ENCODE results near the gene CHRNA10. TPM values are rescaled to one million over a fixed set of nuclear protein-coding genes. Genes with fewer than 3 reads are reported as not detected.

Gene CHRNA10
- 5.7 TPM for polyA plus RNA-seq (ENCODE audit: insufficient read length)

DNA sequence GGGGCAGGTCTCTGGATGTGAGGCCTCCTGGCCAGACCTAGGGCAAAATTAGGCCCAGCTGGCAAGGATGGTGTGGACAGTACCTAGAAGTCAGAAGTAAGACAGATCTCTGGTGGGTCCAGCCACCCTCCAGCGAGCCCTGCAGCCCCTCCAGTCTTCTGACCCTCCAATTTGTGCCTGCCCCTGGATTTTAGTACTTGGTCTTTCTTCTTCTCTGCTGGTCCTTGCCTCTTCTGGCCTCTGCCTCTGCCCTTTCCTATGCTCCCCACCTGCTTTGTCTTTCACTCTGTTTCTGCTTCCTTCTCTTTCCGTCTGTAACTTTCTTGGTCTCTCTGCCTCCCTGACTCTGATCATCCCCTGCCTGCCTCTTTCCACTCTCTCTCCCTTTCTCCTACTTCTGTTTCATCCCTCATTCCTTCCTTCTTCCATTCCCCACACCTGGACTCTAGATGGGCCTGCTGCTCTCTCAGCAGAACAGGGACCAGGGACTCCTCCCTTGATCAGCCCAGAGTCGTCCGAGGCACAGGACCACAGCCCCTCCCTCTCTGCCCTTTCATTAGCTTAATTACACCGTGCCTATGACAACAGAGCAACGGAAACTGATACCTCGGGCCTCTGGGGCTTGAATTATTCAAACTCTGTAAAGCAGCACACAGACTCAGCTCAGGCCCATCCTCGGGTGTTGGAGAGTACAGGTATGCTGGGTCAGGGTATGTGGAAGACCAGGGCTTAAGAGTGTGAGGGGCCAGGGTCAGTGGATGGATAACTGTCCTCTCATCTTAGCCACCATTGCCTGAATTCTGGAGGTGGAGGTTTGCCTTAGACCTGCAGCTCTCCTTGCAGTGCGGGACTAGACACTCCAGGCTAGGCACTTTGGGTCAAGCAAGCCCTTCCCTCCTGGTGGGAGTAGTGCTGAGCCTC is at the start of gene CHRNA10:
TSS of gene CHRNA10 (minus strand) at position 51 of the 921 bp plus-strand sequence. CDS start 72 bp downstream, outside the sequence.
- no peak for DNase-seq (ENCODE audit: low read depth)

GRCh38 chr11:3712274-3712673 is 41.1 kb upstream of the CHRNA10 start:
- DNase-seq (ENCODE audit: low read depth) = no peak

GRCh38 chr11:3710485-3711259 is 39.5 kb upstream of the CHRNA10 start:
- DNase-seq (ENCODE audit: low read depth) = no peak

- no peak for DNase-seq (ENCODE audit: low read depth)
These were observed 38.8 kb upstream of the CHRNA10 start for GRCh38 chr11:3709977-3710376.

DNA sequence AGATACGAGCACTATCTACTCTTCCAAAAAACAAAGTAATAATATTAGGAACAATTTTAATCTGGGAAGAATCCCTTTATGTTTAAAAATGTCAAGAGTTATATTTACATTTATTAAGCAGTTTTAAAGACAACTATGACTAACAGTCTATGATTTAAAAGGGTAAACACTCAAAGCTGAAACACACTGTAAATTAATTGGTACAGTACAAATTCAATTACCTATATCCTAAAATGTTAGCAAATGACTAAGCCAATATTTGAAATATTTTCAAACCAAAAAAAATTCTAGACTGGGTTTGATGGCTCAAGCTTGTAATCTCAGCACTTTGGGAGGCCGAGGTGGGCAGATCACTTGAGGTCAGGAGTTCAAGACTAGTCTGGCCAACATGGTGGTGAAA is 36.0 kb upstream of the CHRNA10 start:
- DNase-seq (ENCODE audit: low read depth) = no peak

GRCh38 chr11:3703383-3703782 is 32.2 kb upstream of the CHRNA10 start:
- no peak for DNase-seq (ENCODE audit: low read depth)

DNA sequence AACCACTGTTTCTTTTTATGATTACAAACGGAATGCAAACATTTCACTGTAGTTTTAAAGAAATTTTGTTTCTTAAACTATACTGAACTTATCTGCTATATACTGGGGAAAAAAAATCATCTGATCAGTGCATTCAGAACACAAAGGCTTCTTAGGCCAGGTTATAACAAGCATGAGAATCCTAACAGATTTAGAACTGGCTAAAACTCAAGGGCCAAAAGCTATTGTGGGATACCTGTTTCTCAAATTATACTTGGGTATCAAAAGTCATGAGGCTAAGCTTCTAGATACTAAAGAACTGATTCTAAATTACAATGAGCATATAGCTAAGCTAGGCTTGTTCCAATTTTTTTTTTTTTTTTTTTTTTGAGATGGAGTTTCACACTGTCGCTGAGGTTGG is 29.7 kb upstream of the CHRNA10 start:
- DNase-seq (ENCODE audit: low read depth) = no peak

- no peak for DNase-seq (ENCODE audit: low read depth)
These were observed 29.2 kb upstream of the CHRNA10 start for GRCh38 chr11:3700410-3700809.

- DNase-seq (ENCODE audit: low read depth) = no peak
These were observed 15.6 kb upstream of the CHRNA10 start for GRCh38 chr11:3686751-3687150.

GRCh38 chr11:3685923-3686322 is 14.7 kb upstream of the CHRNA10 start:
- DNase-seq (ENCODE audit: low read depth) = no peak

GRCh38 chr11:3684819-3685172 is 13.6 kb upstream of the CHRNA10 start:
- no peak for DNase-seq (ENCODE audit: low read depth)

GRCh38 chr11:3684129-3684818 is 13.1 kb upstream of the CHRNA10 start:
- no peak for DNase-seq (ENCODE audit: low read depth)

- DNase-seq (ENCODE audit: low read depth) = no peak
These were observed 11.9 kb upstream of the CHRNA10 start for GRCh38 chr11:3683039-3683438.

GRCh38 chr11:3679077-3679476 is 7.9 kb upstream of the CHRNA10 start:
- DNase-seq (ENCODE audit: low read depth) = no peak

DNA sequence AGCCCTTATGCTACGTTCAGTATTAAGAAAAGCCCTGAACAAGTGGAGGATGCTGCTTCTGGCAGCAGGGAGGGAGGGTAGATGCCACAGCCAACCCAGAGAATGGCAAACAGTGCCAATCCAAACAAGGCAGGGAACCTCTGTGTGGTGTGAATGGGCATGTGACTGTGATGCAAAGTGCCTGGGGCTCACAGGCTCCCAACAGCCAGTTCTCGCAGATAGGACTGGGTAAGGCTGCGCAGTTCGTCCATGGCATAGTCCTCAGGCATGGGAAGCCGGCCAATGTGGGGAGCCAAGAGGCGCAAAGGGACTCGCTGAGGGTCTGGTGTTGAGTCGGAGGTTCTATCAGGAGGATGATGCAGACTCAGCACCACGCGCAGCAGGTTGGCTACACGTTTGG is 4.8 kb upstream of the CHRNA10 start:
- no peak for DNase-seq (ENCODE audit: low read depth)

DNA sequence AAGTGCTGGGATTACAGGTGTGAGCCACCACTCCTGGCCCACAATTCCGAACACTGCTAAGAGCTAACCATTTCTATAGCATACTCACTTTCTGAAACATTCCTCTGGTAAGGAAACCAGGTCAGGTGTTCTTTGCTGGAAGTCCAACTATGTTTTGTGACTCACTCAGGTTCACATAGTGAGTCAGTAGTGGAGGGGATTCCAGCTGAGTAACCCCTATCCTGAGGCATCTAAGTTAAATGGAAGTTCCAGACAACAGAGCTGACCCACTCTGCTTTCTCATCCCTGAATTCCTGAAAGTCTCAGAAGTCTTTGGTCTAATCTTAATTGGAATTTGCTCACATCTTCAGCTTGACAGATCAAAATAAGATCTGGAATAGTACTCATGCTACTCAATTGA is 3.0 kb upstream of the CHRNA10 start:
- no peak for DNase-seq (ENCODE audit: low read depth)

DNA sequence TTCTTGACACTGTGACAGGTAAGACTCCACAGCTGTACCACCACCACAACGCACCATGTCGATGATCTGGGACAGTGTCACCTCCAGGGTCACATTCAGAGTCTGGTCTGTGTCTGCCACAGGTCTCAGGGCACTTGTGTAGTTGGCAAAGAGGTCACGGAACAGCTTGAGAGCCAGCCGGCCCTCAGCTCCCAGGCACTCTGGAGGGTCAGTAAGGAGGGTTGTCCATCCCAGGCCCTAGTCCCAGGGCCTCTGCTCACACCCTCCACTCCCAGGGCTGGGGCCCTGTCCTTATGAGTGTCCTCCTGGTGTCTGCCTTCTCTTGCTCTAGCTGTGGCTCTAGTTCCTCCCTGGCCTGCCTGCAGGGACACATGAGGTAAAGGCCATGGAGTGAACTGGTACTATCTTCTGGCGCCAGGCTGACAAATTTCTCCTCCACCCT is 1.4 kb downstream of the CHRNA10 start:
- DNase-seq (ENCODE audit: low read depth) = no peak

GRCh38 chr11:3669128-3669527 is 2.1 kb downstream of the CHRNA10 start:
- DNase-seq (ENCODE audit: low read depth) = no peak

GRCh38 chr11:3667149-3668035 is 3.8 kb downstream of the CHRNA10 start:
- DNase-seq (ENCODE audit: low read depth) = no peak

- DNase-seq (ENCODE audit: low read depth) = no peak
These were observed 5.1 kb downstream of the CHRNA10 start for GRCh38 chr11:3666023-3666530.

Data from forelimb muscle (tissue), 1 donor.